Liver (tissue), 9 donors: ENCODE data around the gene TMEM106B. TPM values are rescaled to one million over a fixed set of nuclear protein-coding genes. Genes with fewer than 3 reads are reported as not detected.
"Not testable (repeated sequence)": the region's sequence is repeated elsewhere in the genome, so short reads cannot be mapped to it uniquely, and the experiment has no call there.

Experiments used
- DNase-seq: peaks from one replicate; pipeline ENCODE4 v3.0.0-alpha.2; 2017; ENCODE audit warnings: low spot score
- H3K27ac ChIP-seq, 2 donors: one replicate each; pipeline ENCODE4 v1.7.0; 2013; ENCODE audit warnings: inconsistent platforms in 2 of 2, low read length in 2 of 2, control low read depth in 1 of 2, low read depth in 1 of 2, mild to moderate bottlenecking in 1 of 2
- H3K27me3 ChIP-seq, 4 donors: one replicate each; pipeline versions ENCODE4 v1.6.1 to v1.7.0; 2013; ENCODE audit warnings: low read length in 3 of 4, inconsistent platforms in 1 of 4, mild to moderate bottlenecking in 1 of 4, moderate library complexity in 1 of 4; ENCODE audit not compliant: control insufficient read depth in 4 of 4, insufficient read depth in 4 of 4
- H3K36me3 ChIP-seq, 4 donors: one replicate each; pipeline versions ENCODE4 v1.6.1 to v1.7.0; 2013; ENCODE audit warnings: low read length in 3 of 4, mild to moderate bottlenecking in 3 of 4, low read depth in 1 of 4, moderate library complexity in 1 of 4; ENCODE audit not compliant: control insufficient read depth in 4 of 4, insufficient read depth in 3 of 4
- H3K4me1 ChIP-seq, 4 donors: one replicate each; pipeline versions ENCODE4 v1.6.1 to v1.7.0; 2013; ENCODE audit warnings: low read length in 3 of 4, mild to moderate bottlenecking in 3 of 4, moderate library complexity in 1 of 4; ENCODE audit not compliant: control insufficient read depth in 4 of 4, insufficient read depth in 4 of 4
- H3K4me3 ChIP-seq, 3 donors: one replicate each; pipeline versions ENCODE4 v1.6.1 to v1.7.0; 2013; ENCODE audit warnings: low read length in 3 of 3, control low read depth in 1 of 3, low read depth in 1 of 3, mild to moderate bottlenecking in 1 of 3
- H3K9ac ChIP-seq, 2 donors: one replicate each; pipeline ENCODE4 v1.7.0; 2013; ENCODE audit warnings: low read length in 2 of 2, mild to moderate bottlenecking in 2 of 2, moderate library complexity in 2 of 2, control low read depth in 1 of 2, low read depth in 1 of 2
- H3K9me3 ChIP-seq, 4 donors: one replicate each; pipeline versions ENCODE4 v1.6.1 to v1.7.0; 2013; ENCODE audit warnings: low read length in 3 of 4; ENCODE audit not compliant: control insufficient read depth in 4 of 4
- HNF4A ChIP-seq, 2 donors: conservative IDR thresholded peaks; 2 replicates each; pipeline ENCODE4 v1.6.1; 2016; ENCODE audit warnings: antibody characterized with exemption in 2 of 2, mild to moderate bottlenecking in 2 of 2
- NR2F2 ChIP-seq: IDR thresholded peaks from 2 replicates; pipeline ENCODE4 v1.6.1; 2016; ENCODE audit warnings: antibody characterized with exemption
- RAD21 ChIP-seq, 2 donors: IDR thresholded peaks; 2 replicates each; pipeline ENCODE4 v1.6.1; 2016; ENCODE audit warnings: antibody characterized with exemption in 2 of 2, mild to moderate bottlenecking in 2 of 2
- RXRA ChIP-seq, 2 donors: IDR thresholded peaks; 2 replicates each; pipeline ENCODE4 v1.6.1; 2017 to 2018; ENCODE audit warnings: antibody characterized with exemption in 2 of 2, mild to moderate bottlenecking in 1 of 2
- YY1 ChIP-seq: IDR thresholded peaks from 2 replicates; pipeline ENCODE4 v1.6.1; 2016; ENCODE audit warnings: antibody characterized with exemption, mild to moderate bottlenecking
- WGBS: extraction: QIAGEN DNeasy Blood & Tissue Kit; methylation state at CpG from one replicate; pipeline ENCODE4 v1.1.7; 2013; 5-methylcytosine and 5-hydroxymethylcytosine counted together
- polyA plus RNA-seq, 2 donors: library from polyadenylated mRNA; stranded (reverse) in 1 of 2; unstranded in 1 of 2; fragments of 200-250 nt in 1 of 2; fragments of >200 nt in 1 of 2; fragmentation: Nextera tagmentation in 1 of 2; extraction: Ambion mirVana in 1 of 2; gene quantifications; one replicate each; pipeline versions ENCODE4 v1.2.1 to v1.2.3, GENCODE V29; 2013 to 2015
- total RNA-seq, 2 donors: library from RNA; depleted of rRNA; stranded (reverse); fragments of >200 nt; gene quantifications; one replicate each; pipeline ENCODE4 v1.2.3, GENCODE V29; 2014
- TF ChIP-seq, protein P1 (sequence below): fragments of 150-350 bp; IDR thresholded peaks from 2 replicates; pipeline ENCODE4 v1.5.1; 2017; ENCODE audit warnings: improper control_type of control experiment, low read depth, low read length; ENCODE audit not compliant: missing input control
- TF ChIP-seq, protein P2 (sequence below): IDR thresholded peaks from 2 replicates; pipeline ENCODE4 v1.6.1; 2016; ENCODE audit warnings: antibody characterized with exemption, mild to moderate bottlenecking
- TF ChIP-seq, protein P3 (sequence below): IDR thresholded peaks from 2 replicates; pipeline ENCODE4 v1.6.1; 2016; ENCODE audit warnings: antibody characterized with exemption
- TF ChIP-seq, protein P4 (sequence below): IDR thresholded peaks from 2 replicates; pipeline ENCODE4 v1.6.1; 2016; ENCODE audit warnings: antibody characterized with exemption
- donor health status: healthy.
- donor health status: healthy.
- donor health status: healthy.
- donor health status: healthy.
- donor health status: healthy.

Gene TMEM106B
- total and polyA plus RNA-seq, 4 donors = 18.6 to 70.2 (median 27.2) TPM

DNA sequence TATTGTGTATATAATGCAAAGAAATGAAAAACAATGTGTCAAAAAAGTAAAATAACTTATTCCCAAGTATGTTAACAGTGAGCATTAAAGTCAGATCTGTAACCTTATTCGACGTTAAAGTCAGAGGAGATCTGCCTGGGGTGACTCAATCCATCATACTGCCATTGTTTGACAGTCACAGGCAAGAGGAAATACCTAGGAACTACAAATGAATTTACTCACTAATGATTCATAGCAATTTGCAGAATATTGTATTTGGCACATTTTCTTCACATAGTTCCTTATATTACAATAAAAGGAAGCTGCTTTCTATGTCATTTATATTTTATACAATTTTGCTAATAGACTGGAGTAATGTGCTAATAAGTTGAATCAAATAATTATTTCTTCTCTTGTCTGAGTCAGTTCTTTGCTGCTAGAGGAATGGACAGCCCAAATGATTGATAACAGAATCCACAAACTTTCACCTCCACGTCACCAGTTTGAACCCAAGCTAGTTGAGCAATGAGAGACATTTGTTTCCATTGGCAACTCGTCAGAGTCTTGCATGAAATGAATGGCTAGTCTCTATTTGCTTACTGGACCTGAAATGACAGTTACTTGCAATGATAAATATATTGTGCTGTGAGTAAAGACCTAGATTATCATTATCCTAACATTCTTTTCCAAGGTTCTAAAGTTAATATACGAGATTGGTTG, 48.5 kb upstream of the TMEM106B start:
- no peaks in the 10 kb centered on the region for H3K27me3 ChIP-seq
- H3K9me3 ChIP-seq = peaks cover 0 to 2% (median 0%) of the 10 kb centered on the region in 4 donors
- TF ChIP-seq, protein P1, sequence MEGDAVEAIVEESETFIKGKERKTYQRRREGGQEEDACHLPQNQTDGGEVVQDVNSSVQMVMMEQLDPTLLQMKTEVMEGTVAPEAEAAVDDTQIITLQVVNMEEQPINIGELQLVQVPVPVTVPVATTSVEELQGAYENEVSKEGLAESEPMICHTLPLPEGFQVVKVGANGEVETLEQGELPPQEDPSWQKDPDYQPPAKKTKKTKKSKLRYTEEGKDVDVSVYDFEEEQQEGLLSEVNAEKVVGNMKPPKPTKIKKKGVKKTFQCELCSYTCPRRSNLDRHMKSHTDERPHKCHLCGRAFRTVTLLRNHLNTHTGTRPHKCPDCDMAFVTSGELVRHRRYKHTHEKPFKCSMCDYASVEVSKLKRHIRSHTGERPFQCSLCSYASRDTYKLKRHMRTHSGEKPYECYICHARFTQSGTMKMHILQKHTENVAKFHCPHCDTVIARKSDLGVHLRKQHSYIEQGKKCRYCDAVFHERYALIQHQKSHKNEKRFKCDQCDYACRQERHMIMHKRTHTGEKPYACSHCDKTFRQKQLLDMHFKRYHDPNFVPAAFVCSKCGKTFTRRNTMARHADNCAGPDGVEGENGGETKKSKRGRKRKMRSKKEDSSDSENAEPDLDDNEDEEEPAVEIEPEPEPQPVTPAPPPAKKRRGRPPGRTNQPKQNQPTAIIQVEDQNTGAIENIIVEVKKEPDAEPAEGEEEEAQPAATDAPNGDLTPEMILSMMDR = no peak
- TF ChIP-seq NR2F2 (no peak), RXRA (IDR thresholded peaks at IDR 0.05) (peak in 1 of 2 donors; percentile 41), RAD21 (IDR thresholded peaks at IDR 0.05) (no peak), YY1 (no peak), HNF4A (conservative IDR thresholded peaks at IDR 0.05) (peak in 1 of 2 donors; percentile 69)
- TF ChIP-seq, protein P2, sequence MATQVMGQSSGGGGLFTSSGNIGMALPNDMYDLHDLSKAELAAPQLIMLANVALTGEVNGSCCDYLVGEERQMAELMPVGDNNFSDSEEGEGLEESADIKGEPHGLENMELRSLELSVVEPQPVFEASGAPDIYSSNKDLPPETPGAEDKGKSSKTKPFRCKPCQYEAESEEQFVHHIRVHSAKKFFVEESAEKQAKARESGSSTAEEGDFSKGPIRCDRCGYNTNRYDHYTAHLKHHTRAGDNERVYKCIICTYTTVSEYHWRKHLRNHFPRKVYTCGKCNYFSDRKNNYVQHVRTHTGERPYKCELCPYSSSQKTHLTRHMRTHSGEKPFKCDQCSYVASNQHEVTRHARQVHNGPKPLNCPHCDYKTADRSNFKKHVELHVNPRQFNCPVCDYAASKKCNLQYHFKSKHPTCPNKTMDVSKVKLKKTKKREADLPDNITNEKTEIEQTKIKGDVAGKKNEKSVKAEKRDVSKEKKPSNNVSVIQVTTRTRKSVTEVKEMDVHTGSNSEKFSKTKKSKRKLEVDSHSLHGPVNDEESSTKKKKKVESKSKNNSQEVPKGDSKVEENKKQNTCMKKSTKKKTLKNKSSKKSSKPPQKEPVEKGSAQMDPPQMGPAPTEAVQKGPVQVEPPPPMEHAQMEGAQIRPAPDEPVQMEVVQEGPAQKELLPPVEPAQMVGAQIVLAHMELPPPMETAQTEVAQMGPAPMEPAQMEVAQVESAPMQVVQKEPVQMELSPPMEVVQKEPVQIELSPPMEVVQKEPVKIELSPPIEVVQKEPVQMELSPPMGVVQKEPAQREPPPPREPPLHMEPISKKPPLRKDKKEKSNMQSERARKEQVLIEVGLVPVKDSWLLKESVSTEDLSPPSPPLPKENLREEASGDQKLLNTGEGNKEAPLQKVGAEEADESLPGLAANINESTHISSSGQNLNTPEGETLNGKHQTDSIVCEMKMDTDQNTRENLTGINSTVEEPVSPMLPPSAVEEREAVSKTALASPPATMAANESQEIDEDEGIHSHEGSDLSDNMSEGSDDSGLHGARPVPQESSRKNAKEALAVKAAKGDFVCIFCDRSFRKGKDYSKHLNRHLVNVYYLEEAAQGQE = no peak
- TF ChIP-seq, protein P3, sequence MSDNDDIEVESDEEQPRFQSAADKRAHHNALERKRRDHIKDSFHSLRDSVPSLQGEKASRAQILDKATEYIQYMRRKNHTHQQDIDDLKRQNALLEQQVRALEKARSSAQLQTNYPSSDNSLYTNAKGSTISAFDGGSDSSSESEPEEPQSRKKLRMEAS = no peak
- TF ChIP-seq, protein P4, sequence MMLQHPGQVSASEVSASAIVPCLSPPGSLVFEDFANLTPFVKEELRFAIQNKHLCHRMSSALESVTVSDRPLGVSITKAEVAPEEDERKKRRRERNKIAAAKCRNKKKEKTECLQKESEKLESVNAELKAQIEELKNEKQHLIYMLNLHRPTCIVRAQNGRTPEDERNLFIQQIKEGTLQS = no peak
- WGBS = 38% methylated on average over 5 of the region's 5 CpGs
- no peaks in the 10 kb centered on the region for H3K4me1 ChIP-seq
- H3K4me3 ChIP-seq = no peak overlapping the region
- DNase-seq = no peak
- H3K9ac ChIP-seq = no peak overlapping the region
- no peaks in the 10 kb centered on the region for H3K36me3 ChIP-seq
- no peak overlapping the region for H3K27ac ChIP-seq

DNA sequence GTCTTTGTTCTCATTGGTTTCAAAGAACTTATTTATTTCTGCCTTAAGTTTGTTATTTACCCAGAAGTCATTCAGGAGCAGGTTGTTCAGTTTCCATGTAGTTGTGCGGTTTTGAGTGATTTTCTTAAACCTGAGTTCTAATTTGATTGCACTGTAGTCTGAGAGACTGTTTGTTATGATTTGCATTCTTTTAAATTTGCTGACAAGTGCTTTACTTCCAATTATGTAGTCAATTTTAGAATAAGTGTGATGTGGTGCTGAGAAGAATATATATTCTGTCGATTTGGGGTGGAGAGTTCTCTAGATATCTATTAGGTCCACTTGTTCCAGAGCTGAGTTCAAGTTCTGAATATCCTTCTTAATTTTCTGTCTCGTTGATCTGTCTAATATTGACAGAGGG, 43.0 kb upstream of the TMEM106B start:
- H3K9ac ChIP-seq, H3K27me3 ChIP-seq, DNase-seq, H3K4me3 ChIP-seq, H3K36me3 ChIP-seq, H3K27ac ChIP-seq, H3K9me3 ChIP-seq, H3K4me1 ChIP-seq: not testable (repeated sequence)
- 77% methylated on average over 3 of the region's 3 CpGs for WGBS

DNA sequence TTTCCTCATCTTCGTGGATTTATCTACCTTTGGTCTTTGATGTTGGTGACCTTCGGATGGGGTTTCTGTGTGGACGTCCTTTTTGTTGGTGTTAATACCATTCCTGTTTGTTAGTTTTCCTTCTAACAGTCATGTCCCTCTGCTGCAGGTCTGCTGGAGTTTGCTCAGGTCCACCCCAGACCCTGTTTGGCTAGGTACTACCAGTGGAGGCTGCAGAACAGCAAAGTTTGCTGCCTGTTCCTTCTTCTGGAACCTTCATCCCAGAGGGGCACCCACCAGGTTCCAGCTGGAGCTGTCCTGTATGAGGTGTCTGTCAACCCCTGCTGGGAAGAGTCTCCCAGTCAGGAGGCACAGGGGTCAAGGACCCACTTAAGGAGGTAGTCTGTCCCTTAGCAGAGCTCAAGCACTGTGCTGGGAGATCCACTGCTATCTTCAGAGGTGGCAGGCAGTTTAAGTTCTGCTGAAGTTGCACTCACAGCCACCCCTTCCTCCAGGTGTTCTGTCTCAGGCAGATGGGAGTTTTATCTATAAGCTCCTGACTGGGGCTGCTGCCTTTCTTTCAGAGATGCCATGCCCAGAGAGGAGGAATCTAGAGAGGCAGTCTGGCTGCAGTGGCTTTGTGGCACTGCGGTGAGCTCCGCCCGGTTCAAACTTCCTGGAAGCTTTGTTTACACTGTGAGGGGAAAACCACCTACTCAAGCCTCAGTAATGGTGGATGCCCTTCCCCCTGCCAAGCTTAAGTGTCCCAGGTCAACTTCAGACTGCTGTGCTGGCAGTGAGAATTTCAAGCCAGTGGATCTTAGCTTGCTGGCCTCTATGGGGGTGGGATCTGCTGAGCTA, 40.9 kb upstream of the TMEM106B start:
- not testable (repeated sequence) for H3K36me3 ChIP-seq, H3K9ac ChIP-seq, H3K4me1 ChIP-seq, H3K4me3 ChIP-seq, H3K27ac ChIP-seq, DNase-seq, H3K27me3 ChIP-seq, H3K9me3 ChIP-seq
- 62% methylated on average over 6 of the region's 6 CpGs for WGBS
